HG03103 (cell line): ENCODE results near the gene CACNA1C.
"Not testable (repeated sequence)": the region's sequence is repeated elsewhere in the genome, so short reads cannot be mapped to it uniquely, and the experiment has no call there.

Experiments used
- ATAC-seq: cut with Tn5 transposase; IDR thresholded peaks from one replicate; pipeline ENCODE4 v1.9.1; 2021; ENCODE audit warnings: low read depth; ENCODE audit not compliant: unreplicated experiment

Gene CACNA1C

DNA sequence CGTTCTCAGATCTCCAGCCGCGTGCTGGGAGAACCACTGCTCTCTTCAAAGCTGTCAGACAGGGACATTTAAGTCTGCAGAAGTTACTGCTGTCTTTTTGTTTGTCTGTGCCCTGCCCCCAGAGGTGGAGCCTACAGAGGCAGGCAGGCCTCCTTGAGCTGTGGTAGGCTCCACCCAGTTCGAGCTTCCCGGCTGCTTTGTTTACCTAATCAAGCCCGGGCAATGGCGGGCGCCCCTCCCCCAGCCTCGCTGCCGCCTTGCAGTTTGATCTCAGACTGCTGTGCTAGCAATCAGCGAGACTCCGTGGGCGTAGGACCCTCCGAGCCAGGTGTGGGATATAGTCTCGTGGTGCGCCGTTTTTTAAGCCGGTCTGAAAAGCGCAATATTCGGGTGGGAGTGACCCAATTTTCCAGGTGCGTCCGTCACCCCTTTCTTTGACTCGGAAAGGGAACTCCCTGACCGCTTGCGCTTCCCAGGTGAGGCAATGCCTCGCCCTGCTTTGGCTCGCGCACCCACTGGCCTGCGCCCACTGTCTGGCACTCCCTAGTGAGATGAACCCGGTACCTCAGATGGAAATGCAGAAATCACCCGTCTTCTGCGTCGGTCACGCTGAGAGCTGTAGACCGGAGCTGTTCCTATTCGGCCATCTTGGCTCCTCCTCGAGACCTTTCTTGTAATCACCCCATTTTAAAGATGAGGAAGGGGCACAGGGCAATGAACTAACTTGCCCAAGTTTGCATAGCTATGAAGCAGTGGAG lies 83.1 kb downstream of the CACNA1C start:
- ATAC-seq = not testable (repeated sequence)

DNA sequence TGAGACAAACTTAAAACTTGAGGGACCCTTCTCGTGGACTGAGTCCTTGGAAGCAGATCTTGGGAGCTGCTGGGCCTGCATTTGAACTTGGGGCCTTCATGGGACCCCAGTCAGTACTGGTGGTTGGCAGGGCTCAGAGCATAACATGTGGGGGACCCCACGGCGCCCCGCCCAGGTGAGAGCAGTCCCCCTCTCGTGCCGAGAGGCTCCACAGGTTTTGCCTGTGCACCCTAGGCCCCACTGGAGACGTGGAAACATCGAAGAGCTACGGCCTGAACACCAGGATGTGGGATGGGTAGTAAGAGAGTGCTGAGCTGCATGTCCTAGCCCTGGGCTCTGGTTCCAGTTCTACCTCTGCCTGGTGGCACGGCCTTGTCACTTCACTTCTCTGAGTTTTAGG lies 84.1 kb downstream of the CACNA1C start:
- no peak for ATAC-seq

DNA sequence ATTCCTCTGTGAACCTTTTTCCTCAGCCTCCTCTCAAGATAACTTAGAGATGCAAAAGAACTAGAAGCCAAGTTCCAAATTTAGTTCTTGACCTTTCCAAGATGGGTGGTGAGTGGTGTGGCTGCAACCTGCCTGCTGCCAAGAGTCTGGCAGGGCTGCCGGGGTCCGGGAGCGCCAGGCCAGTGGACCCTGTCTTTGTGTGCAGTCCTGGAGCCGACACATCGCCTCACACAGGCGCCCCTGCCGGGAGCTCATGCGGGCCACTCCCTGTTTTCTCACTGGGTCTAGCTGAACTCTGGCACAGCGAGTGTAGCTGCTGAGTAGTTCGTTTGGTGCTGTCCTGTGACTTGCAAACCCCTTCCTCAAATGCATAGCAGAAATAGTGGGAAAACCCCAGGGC lies 84.9 kb downstream of the CACNA1C start:
- no peak for ATAC-seq

DNA sequence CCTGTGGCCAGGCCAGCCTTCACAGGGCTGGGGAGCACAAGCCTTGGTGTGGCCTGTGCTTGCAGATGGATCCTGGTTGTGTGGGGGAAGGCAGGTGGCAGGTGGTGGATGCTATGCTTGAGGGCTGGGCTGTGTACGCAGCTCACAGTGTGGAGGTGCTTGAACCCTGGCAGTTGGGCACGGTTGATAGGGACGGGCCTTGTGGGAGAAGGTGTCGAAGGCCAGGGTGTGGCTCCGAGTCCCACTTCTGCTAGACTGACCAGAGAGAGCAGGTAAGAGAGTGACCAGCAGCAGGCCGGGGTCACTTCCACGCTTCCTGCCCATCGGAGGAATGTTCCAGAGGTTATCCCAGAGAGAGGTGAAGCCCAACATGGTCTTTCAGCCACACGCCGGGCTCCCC lies 85.5 kb downstream of the CACNA1C start:
- no peak for ATAC-seq

DNA sequence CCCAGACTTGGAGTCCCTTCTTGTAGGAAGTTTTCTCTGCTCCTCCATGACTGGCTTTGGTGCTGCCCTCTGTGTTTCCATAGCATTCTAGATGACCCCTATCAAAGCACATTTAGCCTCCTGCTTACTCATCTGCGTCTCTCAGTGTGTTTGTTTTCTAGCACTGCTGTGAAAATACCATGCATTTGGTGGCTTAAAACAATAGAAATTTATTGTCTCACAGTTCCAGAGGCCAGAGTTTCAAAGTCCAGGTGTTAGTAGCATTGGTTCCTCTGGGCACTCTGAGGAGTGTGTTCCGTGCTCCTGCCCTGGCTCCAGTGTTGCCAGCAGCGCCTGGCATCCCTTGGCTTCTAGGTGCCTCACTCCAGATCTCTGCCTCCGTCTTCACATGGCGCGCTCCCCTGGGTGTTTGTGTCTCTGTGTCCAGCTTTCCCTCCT lies 86.1 kb downstream of the CACNA1C start:
- ATAC-seq = no peak

DNA sequence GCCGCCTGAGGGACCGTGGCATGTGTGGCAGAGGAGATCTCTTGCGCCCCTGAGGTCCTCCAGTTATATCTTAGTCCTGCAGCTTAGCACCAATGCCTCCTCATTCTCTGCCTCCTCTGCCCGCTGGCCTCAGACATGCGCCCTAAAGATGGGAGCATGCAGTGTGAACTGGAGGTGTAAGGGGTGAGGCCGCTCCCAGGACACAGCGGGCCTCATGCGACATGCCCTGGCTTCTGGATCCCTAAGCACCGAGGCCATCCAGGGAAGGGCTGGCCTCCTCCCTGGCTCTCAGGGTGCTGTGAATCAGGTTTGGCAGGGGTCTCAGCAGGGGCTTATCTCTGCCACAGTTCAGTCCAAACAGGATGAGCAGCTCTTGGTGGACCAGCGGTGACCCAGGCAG lies 86.9 kb downstream of the CACNA1C start:
- ATAC-seq = no peak

DNA sequence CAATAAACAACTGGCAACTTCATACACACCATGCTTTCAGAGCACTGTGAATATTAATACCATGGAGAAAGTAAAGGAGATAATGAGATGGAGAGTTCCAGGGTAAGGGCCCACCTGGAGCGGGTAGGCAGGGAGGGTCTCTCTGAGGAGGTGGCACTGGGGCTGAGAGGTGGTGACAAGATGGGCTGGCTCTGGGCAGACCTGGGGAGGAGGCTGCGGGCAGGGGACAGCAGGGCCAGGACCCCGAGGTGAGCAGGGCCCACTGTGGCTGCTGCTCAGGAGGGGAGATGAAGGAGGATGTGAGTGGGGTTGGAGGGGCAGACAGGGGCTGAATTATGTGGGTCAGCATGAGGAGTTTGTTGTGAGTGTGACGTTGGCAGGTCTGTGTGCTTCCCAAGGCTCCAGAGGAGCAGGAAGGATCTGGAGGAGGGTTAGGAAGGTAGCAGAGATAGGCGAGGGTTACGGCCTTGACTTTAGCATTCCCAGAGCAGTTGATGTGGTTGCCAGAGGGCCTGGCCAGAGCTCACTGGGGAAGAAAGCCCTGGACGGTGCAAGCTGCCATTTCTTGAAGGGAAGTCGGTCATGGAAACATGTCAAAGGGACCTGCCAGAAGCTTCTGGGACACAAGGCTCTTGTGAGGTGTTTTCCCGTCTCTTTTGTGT lies 88.2 kb downstream of the CACNA1C start:
- ATAC-seq = no peak

DNA sequence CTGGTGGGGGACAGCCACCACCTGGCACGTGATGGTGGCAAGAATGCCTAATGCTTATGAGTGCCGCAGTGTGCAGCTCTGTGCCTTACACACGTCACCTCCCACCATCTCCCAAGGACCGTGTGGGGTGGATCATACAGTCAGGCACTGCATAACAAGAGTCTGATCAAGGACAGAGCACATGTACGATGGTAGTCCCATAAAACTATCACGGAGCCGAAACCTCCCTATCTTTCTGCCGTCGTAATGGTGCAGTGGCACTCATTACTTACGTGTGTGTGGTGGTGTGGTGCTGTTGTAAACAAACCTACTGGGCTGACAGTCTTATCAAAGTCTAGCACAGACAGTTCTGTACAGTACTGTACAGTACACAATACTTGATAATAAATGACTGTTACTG lies 89.3 kb downstream of the CACNA1C start:
- no peak for ATAC-seq

DNA sequence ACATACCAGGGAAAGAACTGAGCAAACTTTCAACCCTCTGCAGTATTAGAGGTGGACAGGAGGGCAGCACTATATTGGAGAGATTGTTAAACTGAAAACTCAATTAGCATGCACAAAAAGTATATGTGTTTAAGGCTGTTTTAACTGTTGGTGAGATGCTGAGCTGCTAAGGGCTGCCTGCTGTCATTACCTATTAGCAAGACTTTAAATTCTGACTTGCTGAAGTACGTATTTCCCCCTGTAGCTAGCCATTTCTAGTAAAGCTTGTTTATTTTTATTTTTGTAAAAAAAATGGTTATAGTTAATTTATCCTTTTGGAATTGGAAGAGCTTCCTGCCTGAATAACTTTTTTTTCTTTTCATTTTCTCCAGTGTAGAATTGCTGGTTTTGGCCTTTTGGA lies 92.2 kb downstream of the CACNA1C start:
- ATAC-seq = no peak

DNA sequence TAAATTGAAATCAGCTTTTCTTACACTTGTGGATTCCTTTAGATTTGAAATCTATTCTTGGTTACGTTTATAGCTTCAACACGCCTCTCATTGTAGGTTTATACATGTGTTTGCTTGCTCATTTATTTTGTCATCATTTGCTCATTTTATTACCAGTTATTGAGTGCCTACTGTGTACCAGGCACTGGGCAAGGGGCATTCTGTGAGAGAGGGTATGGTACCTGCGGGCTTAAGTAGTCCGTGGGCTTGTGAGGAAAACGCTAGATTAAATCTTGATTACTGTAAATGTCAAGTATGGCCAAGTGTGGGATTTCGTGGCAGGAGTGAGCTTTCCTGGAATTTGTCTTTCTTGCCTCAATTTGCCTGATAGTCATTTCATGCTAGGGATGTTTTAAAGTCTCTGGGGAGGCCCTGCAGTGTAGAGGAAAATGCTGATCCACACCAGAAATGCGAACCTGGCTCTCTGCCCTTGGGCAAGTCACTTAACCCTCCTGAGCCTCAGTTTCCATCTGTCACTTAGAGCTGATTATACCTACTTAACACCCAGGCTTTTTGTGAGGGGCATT lies 92.7 kb downstream of the CACNA1C start:
- no peak for ATAC-seq

DNA sequence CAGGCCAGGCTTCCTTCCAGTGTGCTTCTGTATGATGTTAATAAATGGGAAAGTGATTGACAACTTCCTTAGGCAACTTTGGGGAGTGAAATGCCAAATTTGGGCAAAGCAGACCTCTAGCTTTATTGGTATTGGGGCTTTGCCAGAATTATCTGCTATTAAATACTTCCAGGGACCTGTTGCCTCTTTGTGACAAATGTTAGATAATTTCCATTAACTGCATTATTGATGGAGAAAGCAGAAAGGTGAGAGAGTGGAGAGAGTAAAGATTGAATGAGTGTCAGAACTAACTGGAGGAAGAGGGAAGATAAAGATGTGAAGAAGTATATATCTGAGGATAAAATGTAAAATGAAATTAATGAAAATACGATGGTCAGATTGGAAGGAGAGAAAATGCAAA lies 94.5 kb downstream of the CACNA1C start:
- ATAC-seq = no peak

DNA sequence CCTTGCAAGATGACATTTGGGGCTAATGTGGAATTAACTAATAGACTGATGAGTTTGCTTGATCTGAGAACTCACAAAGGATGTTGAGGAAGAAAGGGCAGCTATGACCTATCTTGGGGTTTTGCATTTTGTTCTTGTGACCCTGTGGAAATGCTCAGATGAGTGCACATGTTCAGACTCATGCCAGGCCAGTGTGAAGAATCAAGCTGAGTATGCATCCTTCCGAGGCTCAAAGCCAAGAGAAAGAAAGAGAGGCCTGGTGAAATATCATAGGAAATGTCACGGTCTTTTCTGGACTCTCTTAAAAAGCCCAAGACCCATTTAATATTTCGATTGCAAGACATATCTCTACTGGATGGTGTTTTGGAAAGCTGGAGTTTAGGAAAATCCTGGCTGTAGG lies 96.3 kb downstream of the CACNA1C start:
- no peak for ATAC-seq

DNA sequence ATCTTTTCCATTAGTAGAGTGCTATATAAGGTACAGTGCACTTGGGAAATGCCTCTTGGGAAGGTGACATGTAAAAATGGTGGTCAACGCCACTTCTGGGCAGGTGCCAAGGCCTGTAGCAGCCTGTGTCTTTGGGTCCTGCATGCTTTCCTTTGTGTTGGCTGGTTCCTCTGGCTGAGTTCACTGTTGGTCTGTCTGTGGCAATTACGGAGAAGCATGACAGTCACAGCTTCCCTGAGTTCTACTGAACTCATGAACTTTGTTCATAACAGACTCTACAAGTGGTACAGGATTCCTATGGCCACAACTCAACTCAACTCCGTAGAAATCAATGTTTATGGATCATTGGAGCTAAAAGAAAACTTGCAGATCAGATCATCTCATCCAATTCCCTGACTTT lies 98.0 kb downstream of the CACNA1C start:
- no peak for ATAC-seq

DNA sequence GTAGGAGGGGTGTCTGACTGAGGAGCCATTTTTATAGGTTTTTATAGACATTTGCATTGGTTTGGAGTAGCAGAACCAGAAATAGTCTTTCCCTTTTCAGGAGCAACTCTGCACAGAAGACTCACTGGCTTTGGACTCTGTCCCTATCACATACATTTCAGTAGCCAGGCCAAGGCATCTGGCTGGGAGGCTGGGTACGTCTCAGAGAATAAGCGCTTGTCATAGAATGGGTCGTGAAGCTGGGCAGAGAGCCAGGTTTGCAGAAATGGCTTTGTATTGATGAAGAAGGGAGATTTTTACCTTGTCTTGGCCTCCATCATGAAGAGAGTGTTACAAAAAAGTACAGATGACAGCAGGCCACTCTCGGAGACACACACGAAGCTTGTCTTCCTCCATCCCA lies 98.6 kb downstream of the CACNA1C start:
- no peak for ATAC-seq

DNA sequence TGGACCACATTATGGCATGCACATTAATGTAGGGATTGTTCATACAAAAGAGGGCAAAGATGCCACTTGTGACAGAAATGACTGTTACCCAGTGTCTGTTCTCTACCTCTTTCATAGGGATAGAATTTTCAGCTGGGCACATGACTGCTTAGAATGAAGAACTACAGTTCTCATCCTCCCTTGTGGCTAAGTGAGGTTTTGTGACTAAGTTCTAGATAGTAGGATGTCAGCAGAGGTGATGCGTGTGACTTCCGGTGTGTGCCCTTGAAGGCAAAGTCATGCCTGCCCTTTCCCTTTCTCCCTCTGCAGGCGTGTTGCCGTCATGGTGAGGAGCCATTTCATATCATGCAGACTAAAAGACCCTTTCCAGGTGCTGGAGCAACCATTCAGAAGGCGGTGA lies 99.3 kb downstream of the CACNA1C start:
- ATAC-seq = no peak

DNA sequence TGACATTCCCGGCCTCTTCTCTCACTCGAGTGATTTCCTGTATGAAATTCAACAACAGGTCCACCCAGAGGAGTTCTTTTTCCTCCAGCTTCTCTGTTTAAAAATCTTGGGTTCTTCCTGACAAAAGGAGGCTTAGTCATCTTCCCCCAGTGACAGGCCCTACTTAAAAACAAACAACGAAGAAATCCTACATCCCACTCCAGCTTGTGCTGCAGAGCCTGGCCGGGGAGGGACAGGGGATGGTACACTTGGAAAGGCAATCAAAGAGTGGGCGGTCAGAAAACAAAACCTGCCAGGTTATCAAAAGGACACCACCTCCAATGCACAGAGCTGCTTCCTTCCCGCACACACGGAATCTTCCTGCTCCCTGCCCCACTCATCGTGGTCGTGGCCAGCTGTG lies 101.3 kb downstream of the CACNA1C start:
- no peak for ATAC-seq

DNA sequence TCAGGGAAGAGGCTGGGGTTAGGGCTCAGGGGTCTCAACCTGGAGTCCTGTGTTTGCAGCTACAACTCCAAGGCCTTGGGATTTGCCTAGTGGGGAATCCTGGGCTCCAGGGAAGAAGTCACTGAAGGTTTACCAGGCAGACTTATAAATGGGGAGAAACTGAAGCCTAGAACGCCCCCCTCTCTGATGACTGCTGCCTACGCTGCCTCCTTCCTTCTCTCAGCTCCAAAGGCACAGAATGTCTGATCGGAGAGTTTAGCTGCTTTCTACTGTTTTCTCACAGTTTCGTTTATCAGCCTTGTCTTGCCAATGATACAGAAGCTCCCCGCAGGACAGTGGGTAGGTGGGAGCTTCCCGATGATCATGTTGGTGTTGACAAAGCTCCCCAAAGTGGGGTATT lies 101.7 kb downstream of the CACNA1C start:
- ATAC-seq = no peak

DNA sequence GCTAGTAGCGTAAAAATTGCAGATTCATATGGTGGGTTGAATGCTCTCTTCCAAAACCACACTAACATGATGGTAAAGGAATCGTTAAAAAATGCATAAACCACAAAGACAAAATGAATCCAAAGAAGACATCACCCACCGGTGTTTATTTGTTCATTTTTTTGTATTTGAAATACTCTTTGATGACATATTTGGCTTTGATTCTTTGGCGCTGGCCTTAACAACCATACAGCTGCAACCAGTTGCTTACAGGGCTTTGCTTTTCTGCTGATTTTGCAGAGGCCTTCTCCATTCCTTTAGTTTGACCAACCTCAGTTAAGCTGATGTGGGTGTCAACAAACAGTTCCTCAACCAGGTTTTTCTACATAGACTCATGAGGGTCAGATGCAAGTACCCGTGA lies 103.5 kb downstream of the CACNA1C start:
- no peak for ATAC-seq

DNA sequence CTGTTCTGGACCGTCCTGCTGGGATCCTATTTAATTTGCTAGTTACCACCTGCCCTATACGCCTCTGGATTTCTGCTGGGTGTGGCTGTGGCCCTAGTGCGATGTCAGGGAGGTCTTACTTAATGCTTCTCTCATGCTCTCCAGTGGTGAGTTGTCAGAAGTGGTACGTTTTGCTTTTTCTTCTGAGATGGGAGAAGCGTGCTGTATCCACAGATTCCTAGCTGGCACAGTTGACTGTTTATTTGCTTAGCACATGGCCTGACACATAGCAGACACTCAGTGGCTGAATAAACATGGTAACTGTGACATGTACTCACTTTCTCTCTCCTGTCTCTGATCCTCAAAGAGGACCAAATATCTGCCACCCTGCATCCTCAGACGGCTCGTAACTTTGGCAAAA lies 107.3 kb downstream of the CACNA1C start:
- no peak for ATAC-seq

DNA sequence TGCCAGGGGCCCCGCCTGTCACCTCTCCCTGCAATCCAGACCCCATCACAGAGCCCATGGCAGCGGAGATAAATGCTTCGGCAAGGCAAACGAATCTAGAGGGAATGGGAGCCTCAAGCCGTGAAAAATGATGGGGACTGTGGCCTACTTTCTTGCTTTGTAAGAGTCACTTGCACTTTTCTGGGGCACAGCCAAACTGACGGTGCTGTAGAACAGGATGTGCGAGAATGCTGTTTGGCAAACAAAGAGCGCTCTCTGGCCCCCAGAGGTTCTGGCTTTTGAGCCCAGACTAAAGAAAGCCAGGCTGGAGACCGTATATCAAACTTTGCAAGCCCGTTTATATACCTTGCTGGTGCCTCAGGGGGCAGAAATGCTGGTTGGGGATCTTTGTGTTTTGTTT lies 108.7 kb downstream of the CACNA1C start:
- ATAC-seq = no peak

DNA sequence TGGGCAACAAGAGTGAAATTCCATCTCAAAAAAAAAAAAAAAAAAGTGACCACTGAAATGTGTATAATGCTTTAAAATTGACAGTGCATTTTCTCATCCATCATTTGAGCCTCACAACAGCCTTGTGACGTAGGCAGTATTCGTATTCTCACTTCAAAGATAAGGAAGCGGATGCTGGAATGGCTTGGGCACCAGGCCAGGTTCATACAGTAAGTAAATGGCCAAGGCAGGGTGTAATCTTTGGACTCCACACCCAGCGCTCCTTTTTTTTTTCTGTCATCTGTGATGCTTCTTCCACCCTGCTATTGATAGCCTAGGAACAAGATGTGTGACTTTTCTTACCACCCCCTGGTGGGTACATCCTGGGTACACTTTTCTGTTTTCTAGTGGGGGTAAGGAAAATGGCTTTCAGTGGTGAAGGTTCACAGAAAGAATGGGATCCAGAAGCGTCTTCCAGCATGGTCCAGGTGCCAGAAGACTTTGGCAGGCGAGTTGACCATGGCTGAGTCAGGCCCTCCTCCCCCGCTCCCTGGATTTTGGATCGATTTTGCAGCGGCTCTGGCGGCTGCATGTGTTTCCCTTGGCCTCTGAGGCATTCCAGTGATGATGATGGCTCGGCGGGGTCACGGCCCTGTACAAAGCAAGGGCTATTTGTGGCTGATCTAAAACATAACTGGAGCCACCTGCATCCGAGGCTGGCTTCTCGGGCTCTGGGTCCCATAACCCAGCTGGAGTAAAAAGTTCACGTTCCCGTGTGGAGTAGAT lies 110.6 kb downstream of the CACNA1C start:
- ATAC-seq = no peak
